OCI-LY1 (cell line): ENCODE measurements around the gene MTM1.

Experiments used
- EZH2 ChIP-seq: fragments of 200-600 bp; sonication (generic), shearing (Covaris generic); IDR thresholded peaks from 2 replicates; pipeline ENCODE4 v1.8.0; 2017; ENCODE audit warnings: borderline replicate concordance, mixed run types, mild to moderate bottlenecking, antibody characterized with exemption, low read length, moderate library complexity, mixed read lengths
- TF ChIP-seq, protein P1 (sequence below): fragments of 200-600 bp; sonication (generic), shearing (Covaris generic); IDR thresholded peaks from 2 replicates; pipeline ENCODE4 v1.5.1; 2017; ENCODE audit warnings: mild to moderate bottlenecking, antibody characterized with exemption, low read length, moderate library complexity, mixed read lengths

GRCh38 chrX:150616863-150617198 is 48.4 kb downstream of the MTM1 start:
- TF ChIP-seq, protein P1, sequence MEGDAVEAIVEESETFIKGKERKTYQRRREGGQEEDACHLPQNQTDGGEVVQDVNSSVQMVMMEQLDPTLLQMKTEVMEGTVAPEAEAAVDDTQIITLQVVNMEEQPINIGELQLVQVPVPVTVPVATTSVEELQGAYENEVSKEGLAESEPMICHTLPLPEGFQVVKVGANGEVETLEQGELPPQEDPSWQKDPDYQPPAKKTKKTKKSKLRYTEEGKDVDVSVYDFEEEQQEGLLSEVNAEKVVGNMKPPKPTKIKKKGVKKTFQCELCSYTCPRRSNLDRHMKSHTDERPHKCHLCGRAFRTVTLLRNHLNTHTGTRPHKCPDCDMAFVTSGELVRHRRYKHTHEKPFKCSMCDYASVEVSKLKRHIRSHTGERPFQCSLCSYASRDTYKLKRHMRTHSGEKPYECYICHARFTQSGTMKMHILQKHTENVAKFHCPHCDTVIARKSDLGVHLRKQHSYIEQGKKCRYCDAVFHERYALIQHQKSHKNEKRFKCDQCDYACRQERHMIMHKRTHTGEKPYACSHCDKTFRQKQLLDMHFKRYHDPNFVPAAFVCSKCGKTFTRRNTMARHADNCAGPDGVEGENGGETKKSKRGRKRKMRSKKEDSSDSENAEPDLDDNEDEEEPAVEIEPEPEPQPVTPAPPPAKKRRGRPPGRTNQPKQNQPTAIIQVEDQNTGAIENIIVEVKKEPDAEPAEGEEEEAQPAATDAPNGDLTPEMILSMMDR = no peak
- TF ChIP-seq EZH2 = no peak
